HepG2 (cell line): ENCODE data around the gene EBF4. TPM values are rescaled to one million over a fixed set of nuclear protein-coding genes. Genes with fewer than 3 reads are reported as not detected.
A peak's percentile ranks its signal among the peaks of the same experiment; 100 is the strongest.

Source experiments
- ARHGAP35 ChIP-seq: sonication (generic); formaldehyde crosslinking; IDR thresholded peaks from 2 replicates; pipeline ENCODE4 v1.9.0; 2022; ENCODE audit warnings: mild to moderate bottlenecking, inconsistent platforms, moderate library complexity, missing genetic modification reagents, borderline replicate concordance
- CERS6 ChIP-seq: sonication (generic); formaldehyde crosslinking; IDR thresholded peaks from 2 replicates; pipeline ENCODE4 v1.5.0; 2020; ENCODE audit warnings: missing genetic modification reagents
- CHCHD3 ChIP-seq: sonication (generic); formaldehyde crosslinking; IDR thresholded peaks from 2 replicates; pipeline ENCODE4 v1.8.0; 2022; ENCODE audit warnings: mild to moderate bottlenecking, missing genetic modification reagents, moderate library complexity
- FOXA1 ChIP-seq, 2 experiments: fragments of 450-650 bp in 1 of 2; sonication (generic) in 1 of 2; formaldehyde crosslinking in 1 of 2; IDR thresholded peaks; 2 replicates each; pipeline versions ENCODE4 v1.4.0 to v1.6.1; 2016 to 2020; ENCODE audit warnings: missing genetic modification reagents in 1 of 2
- KAT7 ChIP-seq: IDR thresholded peaks from 2 replicates; pipeline ENCODE4 v1.6.1; 2018; ENCODE audit warnings: borderline replicate concordance, missing compliant biosample characterization
- MZF1 ChIP-seq: sonication (generic); formaldehyde crosslinking; IDR thresholded peaks from 2 replicates; pipeline ENCODE4 v1.8.1; 2023; ENCODE audit warnings: mild to moderate bottlenecking, missing genetic modification reagents, borderline replicate concordance
- NFE2 ChIP-seq: sonication (generic); formaldehyde crosslinking; IDR thresholded peaks from 2 replicates; pipeline ENCODE4 v1.4.0; 2020; ENCODE audit warnings: missing genetic modification reagents
- NFE2L2 ChIP-seq: fragments of 150-350 bp; IDR thresholded peaks from 2 replicates; pipeline ENCODE4 v1.6.1; 2014; ENCODE audit warnings: low read length
- NFYC ChIP-seq: IDR thresholded peaks from 2 replicates; pipeline ENCODE4 v1.6.1; 2016; ENCODE audit warnings: missing genetic modification reagents, missing compliant biosample characterization
- POGK ChIP-seq: sonication (generic); formaldehyde crosslinking; conservative IDR thresholded peaks from 2 replicates; pipeline ENCODE4 v1.8.0; 2022; ENCODE audit warnings: mild to moderate bottlenecking, moderate library complexity, missing genetic modification reagents
- RBAK ChIP-seq: sonication (generic); formaldehyde crosslinking; IDR thresholded peaks from 2 replicates; pipeline ENCODE4 v1.5.1; 2020; ENCODE audit warnings: mild to moderate bottlenecking, missing genetic modification reagents
- SAP130 ChIP-seq: IDR thresholded peaks from 2 replicates; pipeline ENCODE4 v1.6.1; 2016; ENCODE audit warnings: low read depth
- SOX6 ChIP-seq, 2 experiments: fragments of 450-650 bp in 1 of 2; sonication (generic) in 1 of 2; formaldehyde crosslinking in 1 of 2; IDR thresholded peaks; 2 replicates each; pipeline versions ENCODE4 v1.4.0 to v1.6.1; 2017 to 2020; ENCODE audit warnings: antibody characterized with exemption in 1 of 2, mild to moderate bottlenecking in 1 of 2, missing genetic modification reagents in 1 of 2
- TOPORS ChIP-seq: sonication (generic); formaldehyde crosslinking; IDR thresholded peaks from 2 replicates; pipeline ENCODE4 v1.8.0; 2023; ENCODE audit warnings: mild to moderate bottlenecking, missing genetic modification reagents
- ZBTB25 ChIP-seq: IDR thresholded peaks from 2 replicates; pipeline ENCODE4 v1.6.1; 2018; ENCODE audit warnings: missing genetic modification reagents
- ZNF225 ChIP-seq: sonication (generic); formaldehyde crosslinking; IDR thresholded peaks from 2 replicates; pipeline ENCODE4 v1.4.0; 2020; ENCODE audit warnings: mild to moderate bottlenecking, missing genetic modification reagents
- ZNF556 ChIP-seq: sonication (generic); formaldehyde crosslinking; IDR thresholded peaks from 2 replicates; pipeline ENCODE4 v1.4.0; 2020; ENCODE audit warnings: mild to moderate bottlenecking, missing genetic modification reagents, borderline replicate concordance
- ZNF770 ChIP-seq: sonication (generic); formaldehyde crosslinking; IDR thresholded peaks from 2 replicates; pipeline ENCODE4 v1.5.0; 2020; ENCODE audit warnings: mild to moderate bottlenecking, missing genetic modification reagents
- ZNF777 ChIP-seq: sonication (generic); formaldehyde crosslinking; IDR thresholded peaks from 2 replicates; pipeline ENCODE4 v1.4.0; 2020; ENCODE audit warnings: missing genetic modification reagents
- polyA plus RNA-seq, 8 experiments: library from polyadenylated mRNA; depleted of rRNA in 3 of 8; stranded (reverse) in 7 of 8; unstranded in 1 of 8; fragments of >200 nt; fragmentation: Illumina TruSeq in 4 of 8; extraction: Trizol in 4 of 8; gene quantifications; 2 replicates each; pipeline versions ENCODE4 v1.2.1 to v1.2.3, GENCODE V29; 2011 to 2016; ENCODE audit warnings: low read depth in 4 of 8, missing spikeins in 1 of 8, mixed read lengths in 1 of 8; ENCODE audit not compliant: insufficient read depth in 1 of 8
- total RNA-seq, 5 experiments: library from RNA; depleted of rRNA; stranded (reverse); fragments of >200 nt; fragmentation: Illumina TruSeq; extraction: Trizol; gene quantifications; 2 replicates each; pipeline ENCODE4 v1.2.3, GENCODE V29; 2016; ENCODE audit warnings: low read depth in 1 of 5
- TF ChIP-seq, protein P1 (sequence below): sonication (generic); formaldehyde crosslinking; IDR thresholded peaks from 2 replicates; pipeline ENCODE4 v1.8.1; 2023; ENCODE audit warnings: mild to moderate bottlenecking, inconsistent platforms, moderate library complexity, missing genetic modification reagents, borderline replicate concordance

The EBF4 gene
- total and polyA plus RNA-seq, 2 of the 13 experiments (the other 11 are each of a cell fraction or from before 2014, with no cell fraction given), result 0.84 to 2.2 TPM

GRCh38 chr20:2651772-2652723 is 40.5 kb upstream of the EBF4 start, which contains the start of gene NOP56 (continued):
- peak; percentile 89 for TF ChIP-seq ZNF770 (CRISPR knock-in tag)
- no peak for TF ChIP-seq CERS6
- no peak for TF ChIP-seq NFE2 (CRISPR knock-in tag)
- TF ChIP-seq POGK (CRISPR knock-in tag), result peak; percentile 98
- no peak for TF ChIP-seq MZF1 (CRISPR knock-in tag)
- peak; percentile 63; the same call in 1 of the 2 replicates for TF ChIP-seq ZBTB25 (CRISPR knock-in tag)
- TF ChIP-seq ARHGAP35 (CRISPR knock-in tag), result peak; percentile 98
- TF ChIP-seq ZNF225 (CRISPR knock-in tag), result peak; percentile 85; the same call in 1 of the 2 replicates
- peak; percentile 98 for TF ChIP-seq TOPORS
- TF ChIP-seq, protein P1, sequence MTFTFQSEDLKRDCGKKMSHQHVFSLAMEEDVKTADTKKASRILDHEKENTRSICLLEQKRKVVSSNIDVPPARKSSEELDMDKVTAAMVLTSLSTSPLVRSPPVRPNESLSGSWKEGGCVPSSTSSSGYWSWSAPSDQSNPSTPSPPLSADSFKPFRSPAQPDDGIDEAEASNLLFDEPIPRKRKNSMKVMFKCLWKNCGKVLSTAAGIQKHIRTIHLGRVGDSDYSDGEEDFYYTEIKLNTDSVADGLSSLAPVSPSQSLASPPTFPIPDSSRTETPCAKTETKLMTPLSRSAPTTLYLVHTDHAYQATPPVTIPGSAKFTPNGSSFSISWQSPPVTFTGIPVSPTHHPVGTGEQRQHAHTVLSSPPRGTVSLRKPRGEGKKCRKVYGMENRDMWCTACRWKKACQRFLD (CRISPR knock-in tag), result no peak; the same call in 1 of the 2 replicates
- peak; percentile 98; the same call in 1 of the 2 replicates for TF ChIP-seq ZNF556 (CRISPR knock-in tag)
- TF ChIP-seq KAT7 (CRISPR knock-in tag), result peak; percentile 99
- peak; percentile 84; the same call in 1 of the 2 replicates for TF ChIP-seq CHCHD3 (CRISPR knock-in tag)
- TF ChIP-seq SAP130 (CRISPR knock-in tag), result peak; percentile 90
- no peak; the same call in 1 of the 2 replicates for TF ChIP-seq RBAK
- TF ChIP-seq NFYC (CRISPR knock-in tag), result peak; percentile 87
- no peak for TF ChIP-seq SOX6 (IDR thresholded peaks at IDR 0.05)
- TF ChIP-seq SOX6 (CRISPR knock-in tag; IDR thresholded peaks at IDR 0.05), result peak; percentile 72
- TF ChIP-seq FOXA1 (IDR thresholded peaks at IDR 0.05), result no peak
- no peak for TF ChIP-seq FOXA1 (CRISPR knock-in tag; IDR thresholded peaks at IDR 0.05)
- TF ChIP-seq ZNF777 (CRISPR knock-in tag), result peak; percentile 79; the same call in 1 of the 2 replicates
- no peak for TF ChIP-seq NFE2L2
